Ectodermal cell (in vitro differentiated cells): ENCODE data around the gene OR2M5. TPM values are rescaled to one million over a fixed set of nuclear protein-coding genes. Genes with fewer than 3 reads are reported as not detected.

Experiments used
- H3K27ac ChIP-seq: 2 replicates; pipeline ENCODE4 v1.7.0; 2013; ENCODE audit warnings: mild to moderate bottlenecking, low read depth, low read length; ENCODE audit not compliant: insufficient read depth, poor library complexity, severe bottlenecking
- H3K27me3 ChIP-seq: 2 replicates; pipeline ENCODE4 v1.7.0; 2013; ENCODE audit warnings: mild to moderate bottlenecking, low read length; ENCODE audit not compliant: insufficient read depth, control insufficient read depth, poor library complexity, severe bottlenecking
- H3K36me3 ChIP-seq: one replicate; pipeline ENCODE4 v1.7.0; 2013; ENCODE audit warnings: low read length; ENCODE audit not compliant: control insufficient read depth, insufficient read depth
- H3K4me1 ChIP-seq: one replicate; pipeline ENCODE4 v1.7.0; 2013; ENCODE audit warnings: low read length; ENCODE audit not compliant: control insufficient read depth, insufficient read depth
- H3K4me3 ChIP-seq: 2 replicates; pipeline ENCODE4 v1.7.0; 2013; ENCODE audit warnings: low read depth, low read length, control low read depth; ENCODE audit not compliant: insufficient read depth
- H3K9me3 ChIP-seq: 2 replicates; pipeline ENCODE4 v1.7.0; 2013; ENCODE audit warnings: mild to moderate bottlenecking, low read length, moderate library complexity; ENCODE audit not compliant: control insufficient read depth
- WGBS, 2 experiments: methylation state at CpG; one replicate each; pipeline ENCODE4 v1.1.7; 2013; ENCODE audit warnings: missing lambda C conversion rate in 2 of 2; 5-methylcytosine and 5-hydroxymethylcytosine counted together
- polyA plus RNA-seq, 4 experiments: library from polyadenylated mRNA; stranded (reverse); fragments of 50-300 nt; gene quantifications; one replicate each; pipeline ENCODE4 v1.2.3, GENCODE V29; 2013

OR2M5 gene, protein sequence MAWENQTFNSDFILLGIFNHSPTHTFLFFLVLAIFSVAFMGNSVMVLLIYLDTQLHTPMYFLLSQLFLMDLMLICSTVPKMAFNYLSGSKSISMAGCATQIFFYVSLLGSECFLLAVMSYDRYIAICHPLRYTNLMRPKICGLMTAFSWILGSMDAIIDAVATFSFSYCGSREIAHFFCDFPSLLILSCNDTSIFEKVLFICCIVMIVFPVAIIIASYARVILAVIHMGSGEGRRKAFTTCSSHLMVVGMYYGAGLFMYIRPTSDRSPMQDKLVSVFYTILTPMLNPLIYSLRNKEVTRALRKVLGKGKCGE
- not detected for polyA plus RNA-seq (2013, experiment 1 of 4)
- polyA plus RNA-seq (2013, experiment 2 of 4): not detected
- not detected for polyA plus RNA-seq (2013, experiment 3 of 4)
- not detected for polyA plus RNA-seq (2013, experiment 4 of 4)

DNA sequence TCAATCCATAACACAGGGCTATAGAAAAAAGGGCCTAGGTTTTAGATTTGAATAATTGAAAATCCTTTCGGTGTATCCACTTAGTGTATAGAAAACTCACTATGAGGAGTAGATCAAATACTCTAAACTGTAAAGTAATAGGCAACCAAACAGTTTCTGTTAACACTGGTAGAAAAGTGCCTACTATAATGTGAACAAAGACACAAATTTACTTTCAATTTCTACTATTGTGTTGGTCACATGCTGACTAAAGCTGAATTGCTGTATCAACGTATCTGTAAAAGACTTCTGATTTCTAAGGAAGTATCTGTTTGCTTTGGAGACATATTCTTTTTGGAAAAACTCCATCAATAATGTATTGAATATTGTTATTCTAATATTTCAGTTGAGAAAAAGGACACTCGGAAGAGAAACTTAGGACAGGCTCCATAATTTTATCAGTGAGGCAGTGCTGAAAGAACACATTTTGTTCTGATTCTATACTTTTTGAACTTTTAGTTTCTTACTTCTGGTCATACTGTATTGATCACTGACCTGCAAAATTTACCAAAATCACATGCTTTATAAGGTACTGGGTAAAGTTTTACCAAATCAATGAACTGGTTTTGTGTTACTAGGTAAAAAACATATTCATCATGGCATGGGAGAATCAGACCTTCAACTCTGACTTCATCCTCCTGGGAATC, at the start of gene OR2M5:
OR2M5 (plus strand) TSS at position 636 of the 686 bp plus-strand sequence; CDS start at position 636, 0 bp downstream.
- no peaks in the 10 kb centered on the region for H3K4me1 ChIP-seq
- 90 to 100% methylated on average over 1 to 2 of the region's 3 CpGs for WGBS, 2 experiments
- H3K4me3 ChIP-seq: no peak within 1 kb of the TSS
- no peak within 1 kb of the TSS for H3K27ac ChIP-seq
- no peaks in the 10 kb centered on the region for H3K27me3 ChIP-seq
- no peaks in the 10 kb centered on the region for H3K36me3 ChIP-seq
- peaks cover 8% of the 10 kb centered on the region for H3K9me3 ChIP-seq

DNA sequence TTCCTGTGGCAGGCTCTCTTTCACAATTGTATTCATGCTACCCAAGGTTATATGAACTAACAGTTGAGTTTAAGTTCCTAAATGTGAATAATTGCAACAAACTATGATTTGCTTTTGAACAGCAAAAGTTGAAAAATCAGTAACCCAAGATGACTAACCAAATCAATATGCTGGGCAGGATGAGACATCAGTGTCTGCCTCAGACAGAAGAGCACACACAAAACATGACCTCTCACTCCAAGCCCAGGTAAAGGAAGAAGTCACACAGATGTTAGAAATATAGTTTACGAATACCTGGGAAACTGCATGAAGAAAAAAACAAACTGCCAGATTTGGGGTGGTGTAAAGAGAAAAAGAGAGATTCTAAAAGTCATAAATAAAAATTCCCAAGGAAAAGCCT, 46.4 kb upstream of the OR2M5 start:
- H3K27me3 ChIP-seq: no peaks in the 10 kb centered on the region
- no peaks in the 10 kb centered on the region for H3K36me3 ChIP-seq
- H3K4me3 ChIP-seq: no peak overlapping the region
- H3K9me3 ChIP-seq: peaks cover 23% of the 10 kb centered on the region
- no peak overlapping the region for H3K27ac ChIP-seq
- WGBS, 2 experiments: 50 to 75% methylated on average over 1 of the region's 1 CpG
- H3K4me1 ChIP-seq: no peaks in the 10 kb centered on the region

DNA sequence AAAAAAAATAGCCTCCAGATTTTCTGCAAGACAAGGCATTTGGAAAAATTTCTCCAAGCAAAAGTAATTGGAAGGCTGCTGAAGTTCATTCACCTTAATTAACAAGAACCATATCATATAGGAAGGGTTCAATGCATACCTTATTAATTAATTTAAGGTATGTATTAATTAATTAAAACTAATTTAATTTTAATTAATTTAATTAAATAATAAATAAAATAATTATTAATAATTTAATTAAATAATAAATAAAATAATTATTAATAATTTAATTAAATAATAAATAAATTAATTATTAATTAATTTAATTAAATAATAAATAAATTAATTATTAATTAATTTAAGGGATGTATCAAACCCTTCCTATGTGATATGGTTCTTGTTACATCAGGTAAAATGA, 42.1 kb upstream of the OR2M5 start:
- H3K27ac ChIP-seq: no peak overlapping the region
- peaks cover 27% of the 10 kb centered on the region for H3K9me3 ChIP-seq
- H3K4me3 ChIP-seq: no peak overlapping the region
- H3K4me1 ChIP-seq: no peaks in the 10 kb centered on the region
- no peaks in the 10 kb centered on the region for H3K27me3 ChIP-seq
- H3K36me3 ChIP-seq: no peaks in the 10 kb centered on the region

DNA sequence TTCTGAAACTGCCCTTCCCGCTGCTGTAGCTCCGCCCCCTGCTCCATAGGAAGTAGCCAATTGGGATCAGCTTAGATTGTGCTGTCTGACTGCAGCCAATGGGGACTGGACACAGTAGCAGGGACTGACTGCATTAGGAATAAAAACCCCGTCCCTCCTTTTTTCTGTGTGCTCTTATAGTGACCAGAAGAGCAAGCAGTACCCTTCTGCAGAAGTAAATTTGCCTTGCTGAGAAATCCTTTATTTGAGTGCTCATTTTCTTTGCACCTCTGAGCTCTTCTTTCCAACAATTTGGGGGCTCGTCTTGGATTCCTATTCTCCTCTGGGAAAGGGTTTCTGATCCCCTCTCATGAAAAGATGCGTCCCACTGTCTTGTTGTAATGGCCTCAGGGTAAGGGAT, 33.8 kb upstream of the OR2M5 start:
- H3K4me3 ChIP-seq: no peak overlapping the region
- WGBS, 2 experiments: 70 to 73% methylated on average over 5 of the region's 5 CpGs
- H3K4me1 ChIP-seq: no peaks in the 10 kb centered on the region
- no peak overlapping the region for H3K27ac ChIP-seq
- peaks cover 16% of the 10 kb centered on the region for H3K9me3 ChIP-seq
- H3K36me3 ChIP-seq: no peaks in the 10 kb centered on the region
- no peaks in the 10 kb centered on the region for H3K27me3 ChIP-seq

DNA sequence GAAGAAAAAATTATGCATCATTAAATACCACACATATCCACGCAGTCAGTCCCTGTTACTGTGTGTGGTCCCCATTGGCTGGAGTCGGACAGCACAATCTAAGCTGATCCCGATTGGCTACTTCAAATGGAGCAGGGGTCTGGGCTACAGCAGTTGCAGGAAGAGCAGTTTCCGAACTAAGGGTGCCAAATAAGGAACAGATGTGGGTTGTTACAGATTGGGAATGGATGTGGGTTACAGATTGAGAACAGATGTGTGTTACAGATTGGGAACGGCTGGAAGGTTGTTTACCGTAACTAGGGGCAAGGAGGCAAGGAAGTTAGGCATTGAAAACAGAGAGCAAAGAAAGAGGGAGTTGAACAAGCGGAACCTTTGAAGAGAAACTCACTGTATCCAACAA, 30.1 kb upstream of the OR2M5 start:
- no peaks in the 10 kb centered on the region for H3K27me3 ChIP-seq
- H3K9me3 ChIP-seq: peaks cover 12% of the 10 kb centered on the region
- no peak overlapping the region for H3K4me3 ChIP-seq
- no peaks in the 10 kb centered on the region for H3K4me1 ChIP-seq
- 75 to 81% methylated on average over 7 of the region's 7 CpGs for WGBS, 2 experiments
- no peaks in the 10 kb centered on the region for H3K36me3 ChIP-seq
- no peak overlapping the region for H3K27ac ChIP-seq

DNA sequence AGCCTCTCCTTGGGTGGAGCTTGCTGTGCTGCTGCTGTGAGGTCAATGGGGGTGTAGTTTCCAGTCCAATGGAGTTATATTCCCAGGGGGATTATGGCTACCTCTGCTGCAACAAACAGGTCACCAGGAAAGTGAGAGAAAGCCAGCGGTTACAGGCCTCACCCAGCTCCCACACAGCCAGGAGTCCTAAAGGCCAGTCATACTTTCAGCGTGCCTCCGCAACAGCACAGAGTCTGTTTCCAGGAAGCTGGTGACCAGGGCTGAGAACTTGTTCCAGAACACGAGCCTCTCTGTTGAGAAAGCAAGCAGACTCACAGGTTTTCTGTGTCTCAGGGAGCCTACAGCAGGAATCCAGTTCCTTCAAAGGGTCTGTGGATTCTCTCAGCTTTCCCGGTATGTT, 17.3 kb upstream of the OR2M5 start:
- Histone ChIP-seq H3K4me3 (no peak overlapping the region), H3K9me3 (peaks cover 9% of the 10 kb centered on the region), H3K4me1 (no peaks in the 10 kb centered on the region), H3K27me3 (no peaks in the 10 kb centered on the region), H3K27ac (no peak overlapping the region), H3K36me3 (no peaks in the 10 kb centered on the region)
- WGBS, 2 experiments: 79 to 86% methylated on average over 5 of the region's 5 CpGs

DNA sequence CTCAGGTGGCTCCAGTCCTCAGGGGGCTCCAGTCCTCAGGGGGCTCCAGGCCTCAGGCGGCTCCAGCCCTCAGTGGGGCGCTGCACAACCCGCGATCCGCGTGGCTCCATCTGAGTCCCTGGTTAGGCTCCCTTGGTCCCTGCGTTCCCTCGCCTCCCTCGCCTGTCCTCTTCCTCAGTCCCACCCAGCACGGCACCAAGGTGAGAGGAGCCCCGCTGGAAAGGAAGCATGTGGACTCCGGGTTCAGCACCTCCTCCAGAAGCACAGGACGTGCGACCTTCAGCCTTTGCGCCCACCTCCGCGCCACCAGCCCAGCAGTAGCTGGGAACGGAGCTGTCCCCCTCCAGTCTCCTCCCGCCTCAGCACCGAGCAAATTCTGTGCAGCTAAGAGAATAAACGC, 8.1 kb upstream of the OR2M5 start:
- 87 to 90% methylated on average over 21 of the region's 21 CpGs for WGBS, 2 experiments
- H3K27ac ChIP-seq: no peak overlapping the region
- no peak overlapping the region for H3K4me3 ChIP-seq
- no peaks in the 10 kb centered on the region for H3K36me3 ChIP-seq
- no peaks in the 10 kb centered on the region for H3K27me3 ChIP-seq
- no peaks in the 10 kb centered on the region for H3K4me1 ChIP-seq
- H3K9me3 ChIP-seq: peaks cover 2% of the 10 kb centered on the region

DNA sequence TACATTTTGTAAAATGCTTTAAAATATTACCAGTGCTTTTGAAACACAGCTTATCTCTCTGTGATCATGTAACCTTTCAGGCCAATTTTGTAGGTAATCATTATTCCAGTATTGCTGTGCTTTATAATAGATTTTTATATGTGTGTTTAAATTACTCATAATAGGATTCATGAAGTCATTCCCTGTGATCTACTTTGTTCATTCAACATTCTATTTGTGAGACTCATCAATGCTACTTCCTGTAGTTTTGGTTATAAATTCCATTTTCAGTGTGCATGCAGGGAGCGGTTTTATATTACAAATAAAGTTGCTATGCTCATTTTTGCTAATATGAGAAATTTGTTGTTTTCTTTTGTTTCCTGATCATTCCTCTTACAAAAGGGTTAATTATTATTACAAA, 4.1 kb upstream of the OR2M5 start:
- H3K4me1 ChIP-seq: no peaks in the 10 kb centered on the region
- peaks cover 8% of the 10 kb centered on the region for H3K9me3 ChIP-seq
- H3K27ac ChIP-seq: no peak overlapping the region
- no peaks in the 10 kb centered on the region for H3K27me3 ChIP-seq
- no peak overlapping the region for H3K4me3 ChIP-seq
- 67% methylated on average over 1 of the region's 1 CpG; no CpG with 5 or more reads in 1 of the 2 experiments for whole genome bisulfite sequencing, 2 experiments
- H3K36me3 ChIP-seq: no peaks in the 10 kb centered on the region

DNA sequence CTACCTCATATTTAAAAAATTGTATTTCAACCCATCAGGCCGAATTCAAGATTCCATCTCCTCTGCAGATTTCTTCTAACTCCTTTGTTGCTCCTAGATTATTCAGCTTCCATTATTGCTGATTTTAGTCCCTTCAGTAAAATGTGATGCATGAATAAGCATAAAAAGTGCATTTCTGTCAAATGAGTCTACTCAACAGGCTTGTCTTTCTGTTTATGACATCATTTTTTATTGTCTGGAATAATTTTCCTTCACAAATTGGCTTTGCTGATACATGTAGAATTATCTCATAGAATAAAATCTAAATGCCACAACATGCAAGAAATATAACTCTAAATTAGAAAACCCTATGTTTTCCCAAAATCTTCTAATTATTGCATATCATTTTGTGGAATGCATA, 1.6 kb upstream of the OR2M5 start:
- Histone ChIP-seq H3K36me3 (no peaks in the 10 kb centered on the region), H3K27ac (no peak overlapping the region), H3K27me3 (no peaks in the 10 kb centered on the region), H3K9me3 (peaks cover 8% of the 10 kb centered on the region), H3K4me1 (no peaks in the 10 kb centered on the region), H3K4me3 (no peak overlapping the region)
- 61 to 71% methylated on average over 1 of the region's 1 CpG for WGBS, 2 experiments

DNA sequence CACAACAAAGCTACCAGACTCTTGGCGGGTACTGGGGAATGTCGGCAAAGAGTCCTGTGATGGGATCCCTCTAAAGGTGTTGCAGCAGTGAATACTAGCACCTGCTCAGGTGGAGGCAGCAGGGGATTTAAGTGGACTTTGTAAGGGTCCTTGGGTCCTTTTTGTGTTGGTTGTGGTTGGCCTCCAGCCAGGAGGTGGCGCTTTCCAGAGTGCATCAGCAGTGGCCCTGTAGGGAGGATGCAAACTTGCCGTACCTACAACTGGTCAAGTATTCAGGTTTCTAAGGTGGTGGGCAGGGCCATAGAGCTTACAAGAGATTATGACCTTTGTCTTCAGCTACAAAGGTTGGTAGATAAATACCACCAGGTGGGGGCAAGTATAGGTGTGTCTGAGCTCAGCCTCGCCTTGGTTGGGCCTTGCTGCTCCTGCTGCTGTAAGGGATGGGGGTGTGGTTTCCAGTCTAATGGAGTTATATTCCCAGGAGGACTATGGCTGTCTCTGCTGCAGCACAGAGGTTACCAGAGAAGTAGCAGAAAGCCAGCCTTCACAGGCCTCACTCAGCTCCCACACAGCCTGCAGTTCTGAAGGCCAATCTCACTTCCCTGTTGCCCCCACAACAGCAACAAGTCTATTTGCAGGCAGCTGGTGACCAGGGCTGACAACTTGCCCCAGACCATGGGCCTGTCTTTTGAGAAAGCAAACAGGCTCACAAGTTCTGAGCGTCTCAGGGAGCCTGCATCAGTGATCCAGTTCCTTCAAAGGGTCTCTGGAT, 7.3 kb downstream of the OR2M5 start:
- Histone ChIP-seq H3K27ac (no peak overlapping the region), H3K9me3 (peaks cover 17% of the 10 kb centered on the region), H3K4me1 (no peaks in the 10 kb centered on the region), H3K36me3 (no peaks in the 10 kb centered on the region), H3K4me3 (no peak overlapping the region), H3K27me3 (no peaks in the 10 kb centered on the region)
- WGBS, 2 experiments: 77% methylated on average over 6 of the region's 6 CpGs
